Hematopoietic multipotent progenitor cell treated with erythropoietin and hydrocortisone succinate and interleukin-3 and kit ligand, for 17 days (in vitro differentiated cells): Measurements from ENCODE around the gene PDZRN4.

ENCODE experiments used
- DNase-seq: peaks from one replicate; pipeline ENCODE4 v3.0.0-alpha.2; 2015; ENCODE audit warnings: low spot score

PDZRN4 gene

DNA sequence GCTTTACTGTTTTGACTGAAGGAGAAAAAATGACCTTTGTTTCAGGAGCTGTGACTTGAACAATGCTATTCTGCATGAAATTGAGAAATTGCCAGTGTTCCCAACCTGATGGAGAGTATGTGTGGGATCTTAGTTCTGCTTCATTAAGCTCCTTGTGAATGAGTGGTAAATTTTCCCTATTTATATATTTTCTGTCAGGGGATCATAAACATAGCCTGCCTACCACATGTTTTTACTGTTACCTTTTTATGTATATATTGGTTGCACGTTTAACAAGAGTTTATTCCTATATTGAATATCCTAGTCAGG lies 271.7 kb downstream of the PDZRN4 start:
- DNase-seq: no peak

DNA sequence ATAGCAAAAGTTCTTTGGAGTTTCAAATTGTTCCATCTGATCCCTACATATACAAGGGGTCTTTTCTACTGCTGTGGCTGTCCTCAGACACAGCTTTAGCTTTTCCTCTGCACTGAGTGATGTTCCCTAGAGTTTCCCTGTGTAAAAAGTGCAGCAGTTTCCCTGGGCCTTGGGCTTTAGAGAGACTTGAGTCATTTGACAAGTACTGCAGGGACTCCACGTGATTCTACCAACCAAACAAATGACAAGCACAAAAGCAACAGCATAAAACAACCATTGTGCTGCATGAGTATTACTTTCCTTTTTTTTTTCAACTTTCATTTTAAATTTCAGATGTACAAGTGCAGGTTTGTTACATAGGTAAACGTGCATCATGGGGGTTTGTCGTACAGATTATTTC lies 272.8 kb downstream of the PDZRN4 start:
- no peak for DNase-seq

DNA sequence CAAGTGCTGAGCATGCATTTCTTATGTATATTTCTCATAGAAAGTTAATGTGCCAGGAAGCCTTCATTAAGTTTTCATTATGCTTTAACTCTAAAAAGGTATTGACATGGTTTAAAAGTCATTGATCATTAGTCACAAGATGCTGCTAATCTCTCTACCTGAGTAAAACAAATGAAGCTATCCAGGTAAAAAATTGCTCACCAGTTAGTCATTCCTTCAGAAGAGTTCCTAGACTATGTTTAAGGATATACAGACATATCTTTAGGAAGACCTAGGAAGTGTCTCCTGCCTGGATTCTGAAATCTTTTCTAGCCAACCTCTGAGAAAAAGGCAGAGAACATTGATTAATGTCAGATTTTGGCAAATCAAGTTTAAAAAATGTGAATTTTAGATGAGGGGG lies 274.2 kb downstream of the PDZRN4 start:
- DNase-seq: no peak

DNA sequence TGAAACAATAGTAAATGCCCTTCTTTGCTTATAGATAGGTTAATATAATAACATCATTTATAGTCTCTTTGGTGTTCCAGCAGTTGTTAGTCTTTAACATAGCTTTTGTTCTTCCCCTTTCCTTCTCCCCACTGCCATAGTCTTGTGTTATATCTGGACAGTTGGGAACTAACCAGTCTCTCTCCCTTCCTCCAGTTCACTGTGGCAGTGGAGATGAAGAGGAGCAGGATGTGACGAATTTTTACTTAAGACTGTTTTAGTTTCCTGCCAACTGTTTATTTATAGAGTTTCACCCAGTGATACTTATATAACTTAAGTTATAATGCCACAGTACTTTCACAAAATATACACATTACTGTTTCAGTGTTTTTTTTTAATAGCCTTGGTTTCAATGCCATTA lies 277.4 kb downstream of the PDZRN4 start:
- no peak for DNase-seq

- no peak for DNase-seq
Observed at GRCh38 chr12:41466300-41466699, 278.2 kb downstream of the PDZRN4 start.

DNA sequence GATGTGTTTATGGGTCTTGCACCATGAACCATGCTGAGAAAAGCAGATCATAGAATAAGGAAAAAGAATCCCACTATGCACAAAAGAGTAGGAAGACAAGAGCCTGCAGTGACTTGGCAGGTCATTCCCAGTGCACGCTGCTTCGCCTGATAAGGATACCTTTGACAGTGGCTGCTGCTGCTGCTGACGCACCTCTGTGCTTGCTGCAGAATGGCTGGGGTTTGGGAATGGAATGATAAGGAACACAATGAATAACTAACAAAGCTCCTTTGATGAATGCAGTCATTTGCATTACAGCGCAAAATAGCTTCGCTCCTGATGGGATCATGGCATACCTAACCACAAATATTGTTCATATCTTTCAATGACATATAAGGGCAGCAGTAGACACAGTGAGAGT lies 278.7 kb downstream of the PDZRN4 start:
- DNase-seq: no peak

- no peak for DNase-seq
Observed at GRCh38 chr12:41467591-41468325, 279.6 kb downstream of the PDZRN4 start.

DNA sequence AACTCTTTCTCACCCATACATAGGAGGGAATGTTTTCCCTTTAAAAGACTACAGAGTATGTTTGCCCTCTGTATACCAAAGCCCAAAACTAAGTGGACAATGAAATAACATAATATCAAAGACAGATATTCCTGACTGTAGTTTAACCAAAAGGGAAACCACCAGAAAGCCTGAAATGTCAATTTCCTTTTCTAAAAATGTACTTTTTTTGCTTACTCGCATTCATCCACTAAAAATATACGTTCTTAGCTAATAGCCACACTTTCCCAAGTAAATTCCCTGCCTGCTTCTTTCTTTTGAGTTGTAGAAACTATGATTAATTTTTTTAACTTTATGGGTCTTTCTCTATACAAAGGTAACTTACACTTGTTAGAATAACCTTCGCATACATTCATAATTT lies 280.2 kb downstream of the PDZRN4 start:
- no peak for DNase-seq

- no peak for DNase-seq
Observed at GRCh38 chr12:41468756-41469155, 280.6 kb downstream of the PDZRN4 start.

DNA sequence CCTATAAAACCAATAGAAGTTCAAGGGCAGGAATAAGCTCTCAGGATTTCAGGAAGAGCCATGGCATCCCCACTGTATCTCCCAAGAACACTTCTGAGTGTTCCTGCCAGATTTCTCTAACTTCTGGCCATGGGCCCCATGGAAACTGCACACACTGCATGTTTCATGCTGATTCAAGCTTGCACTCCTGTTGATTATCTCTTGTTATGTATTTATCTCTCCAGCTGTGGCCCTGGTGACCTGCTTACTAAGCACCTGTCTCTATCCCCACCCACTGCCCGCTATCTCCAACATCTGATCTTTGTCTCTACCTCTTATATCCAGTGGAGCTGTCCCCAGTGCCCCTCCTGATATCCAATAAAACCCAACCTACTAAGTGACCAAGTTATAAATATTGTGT lies 285.3 kb downstream of the PDZRN4 start:
- DNase-seq: no peak

- no peak for DNase-seq
Observed at GRCh38 chr12:41474001-41474400, 285.9 kb downstream of the PDZRN4 start.

- DNase-seq: no peak
Observed at GRCh38 chr12:41476499-41477439, 288.6 kb downstream of the PDZRN4 start.

- DNase-seq: no peak
Observed at GRCh38 chr12:41479426-41479825, 291.3 kb downstream of the PDZRN4 start.

- DNase-seq: no peak
Observed at GRCh38 chr12:41485203-41485602, 297.1 kb downstream of the PDZRN4 start.

DNA sequence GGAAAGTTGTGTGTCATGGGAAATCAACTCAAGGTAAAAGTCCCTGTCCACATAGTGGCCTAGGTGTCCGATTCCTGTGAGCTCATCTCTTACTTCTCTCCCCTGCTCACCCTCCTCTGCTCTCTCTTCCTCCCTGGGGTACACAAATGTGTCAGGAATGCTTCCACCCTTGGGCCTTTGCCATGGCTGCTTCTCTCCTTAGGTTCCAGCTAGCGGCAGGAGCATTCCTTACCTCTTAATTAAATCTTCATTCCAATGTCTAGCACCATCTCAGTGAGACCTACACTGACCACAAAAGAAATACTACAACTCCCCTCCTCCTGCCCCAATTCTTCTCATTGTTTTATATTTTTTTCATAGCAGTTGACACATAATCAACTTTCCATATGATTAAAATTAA lies 298.6 kb downstream of the PDZRN4 start:
- DNase-seq: no peak

DNA sequence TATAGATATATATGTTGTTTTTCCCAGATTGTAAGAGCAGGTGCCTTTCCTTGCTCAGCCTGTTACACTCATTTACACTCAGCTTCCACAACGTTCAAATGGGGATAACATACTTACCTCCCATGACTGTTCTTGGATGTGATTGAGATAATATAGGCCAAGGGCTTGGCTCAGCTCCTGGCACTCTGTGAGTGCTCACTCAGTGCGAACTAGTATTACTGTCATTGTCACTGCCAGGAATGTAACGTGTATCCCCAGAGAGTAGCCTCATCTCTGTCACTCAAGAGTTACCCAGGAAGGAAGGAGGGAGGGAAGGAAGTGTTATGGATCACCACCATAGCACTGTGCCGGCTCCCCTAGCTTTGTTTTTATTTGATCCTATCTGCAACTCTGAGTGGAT lies 307.9 kb downstream of the PDZRN4 start:
- DNase-seq: no peak

DNA sequence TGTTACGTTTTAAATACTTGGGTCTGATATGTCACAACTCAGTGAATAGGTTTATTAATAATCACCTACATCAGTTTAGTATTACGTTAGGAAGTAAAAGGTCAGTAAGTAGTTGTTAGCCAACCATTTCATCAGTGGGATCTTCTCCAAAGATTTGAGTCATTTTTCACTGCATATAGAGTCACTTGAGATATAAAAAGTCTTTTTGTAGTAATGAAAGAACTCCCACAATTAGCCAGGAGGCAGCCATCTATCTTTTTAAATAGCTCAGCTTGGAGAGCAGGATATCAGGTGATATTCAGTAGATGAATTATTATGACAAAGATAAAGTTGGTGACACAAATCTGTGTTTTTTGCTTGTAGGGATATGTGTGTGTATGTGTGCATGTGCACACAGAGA lies 309.3 kb downstream of the PDZRN4 start:
- DNase-seq: no peak

DNA sequence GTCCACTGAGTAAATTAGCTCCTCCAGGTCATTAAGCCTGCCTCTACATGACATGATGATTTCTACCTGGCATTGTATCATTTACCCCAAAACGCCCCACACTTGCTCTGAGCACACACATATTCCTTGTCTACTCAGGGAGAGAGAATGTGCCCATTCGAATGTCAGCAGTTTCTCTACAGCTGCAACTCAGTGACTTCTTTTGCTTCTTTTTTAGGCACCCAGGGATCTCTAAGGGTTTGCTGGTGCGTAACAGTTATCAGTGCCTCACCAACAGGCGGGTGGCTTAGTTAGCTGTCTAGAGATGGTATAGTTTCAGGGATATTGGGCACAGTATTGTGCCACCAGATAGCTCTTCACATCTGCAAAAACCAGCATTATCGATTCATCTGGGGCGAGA lies 316.9 kb downstream of the PDZRN4 start:
- no peak for DNase-seq

DNA sequence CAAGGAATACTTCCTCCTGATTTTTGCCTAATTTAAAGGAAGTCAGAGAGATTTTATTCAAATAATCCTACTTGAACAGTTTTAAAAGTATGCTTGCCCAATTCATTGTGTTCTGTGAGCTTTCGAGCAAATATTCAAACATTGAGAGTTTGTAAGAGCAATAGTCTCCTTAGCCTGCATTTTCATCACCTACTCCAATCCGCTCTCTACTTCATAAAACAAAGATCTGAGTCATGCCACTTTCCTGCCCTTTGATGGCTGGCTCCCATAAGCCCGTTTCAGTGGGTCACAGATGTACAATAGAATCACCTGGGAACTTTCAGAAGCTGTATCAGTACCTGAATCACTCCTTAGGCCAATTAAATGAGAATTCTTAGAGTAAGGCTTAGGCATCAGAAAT lies 319.2 kb downstream of the PDZRN4 start:
- no peak for DNase-seq

GRCh38 chr12:41509271-41510055 lies 321.3 kb downstream of the PDZRN4 start:
- no peak for DNase-seq

DNA sequence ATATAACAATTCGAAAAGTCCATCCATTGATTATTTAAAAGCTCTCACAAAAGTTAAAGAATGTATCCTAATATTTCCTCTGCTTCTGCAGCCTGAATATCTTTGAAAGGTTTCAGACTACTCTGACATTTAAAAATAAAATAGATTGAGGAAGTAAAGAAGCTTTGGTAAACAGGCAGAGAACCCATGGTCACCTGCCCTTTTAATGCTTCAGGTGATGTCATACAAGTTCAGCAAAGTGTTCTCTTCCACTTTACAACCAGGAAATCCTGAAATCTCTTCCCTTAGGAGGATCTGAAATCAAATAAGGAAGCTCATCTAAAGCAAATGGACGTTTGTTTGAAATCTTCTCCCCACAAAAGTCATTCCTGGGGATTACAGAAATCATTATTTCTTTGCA lies 322.4 kb downstream of the PDZRN4 start:
- DNase-seq: no peak

DNA sequence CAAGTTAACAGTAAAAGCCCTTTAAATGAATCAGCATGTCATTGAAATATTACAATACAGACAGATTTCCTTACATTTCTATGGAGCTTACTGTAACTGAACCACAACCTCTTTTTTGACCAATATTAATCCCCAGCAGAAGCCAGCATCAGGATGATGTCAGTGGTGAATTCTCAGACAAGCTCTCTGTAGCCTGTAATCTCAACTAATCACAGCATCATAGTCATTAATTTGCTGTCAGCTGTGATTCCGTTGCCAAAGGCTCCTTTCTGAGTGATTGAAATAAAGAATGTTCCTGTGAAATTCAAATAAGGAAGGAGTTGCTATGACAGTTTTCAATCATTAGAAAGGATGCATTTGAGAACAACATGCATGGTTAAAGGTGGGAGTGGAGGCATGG lies 323.1 kb downstream of the PDZRN4 start:
- DNase-seq: no peak

DNA sequence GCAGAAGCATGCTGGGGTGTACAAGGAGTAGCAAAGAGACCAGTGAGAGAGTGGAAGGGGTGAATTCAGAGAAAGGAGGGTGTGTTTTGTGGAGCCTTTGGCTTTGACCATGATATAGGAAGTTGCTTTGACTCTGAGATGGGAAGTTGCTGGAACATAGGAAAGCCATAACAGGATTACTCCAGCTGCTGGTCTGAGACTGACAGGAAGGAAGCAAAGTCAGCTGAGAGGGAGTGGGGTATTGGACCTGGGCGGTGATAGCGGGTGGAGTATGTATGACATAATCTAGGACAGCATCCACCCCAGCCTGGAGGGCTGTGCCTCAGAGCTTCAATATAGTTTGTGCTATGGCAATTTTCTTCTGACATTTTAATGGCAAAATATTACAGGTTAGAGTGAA lies 324.4 kb downstream of the PDZRN4 start:
- DNase-seq: peak; percentile 53
